Bronchial epithelial cell (primary cell): ENCODE results near the gene VDAC2. TPM values are rescaled to one million over a fixed set of nuclear protein-coding genes. Genes with fewer than 3 reads are reported as not detected.
A peak's percentile ranks its signal among the peaks of the same experiment; 100 is the strongest.

Experiments
- DNase-seq: peaks from one replicate; pipeline ENCODE4 v3.0.0-alpha.2; 2010; ENCODE audit warnings: low read depth
- FAIRE-seq: peaks from 2 replicates; lab custom pipeline; 2011; peaks lifted over from hg19 to GRCh38; lab: Jason Lieb, UNC
- H3K27me3 ChIP-seq: 2 replicates; pipeline ENCODE4 v1.5.1; 2011; ENCODE audit warnings: low read length; ENCODE audit not compliant: control insufficient read depth, insufficient read depth
- H3K36me3 ChIP-seq: 2 replicates; pipeline ENCODE4 v1.5.1; 2011; ENCODE audit warnings: low read length; ENCODE audit not compliant: control insufficient read depth, insufficient read depth
- H3K4me3 ChIP-seq: 2 replicates; pipeline ENCODE4 v1.5.1; 2011; ENCODE audit warnings: mild to moderate bottlenecking, low read depth, low read length, control low read depth
- CTCF ChIP-seq: IDR thresholded peaks from 2 replicates; pipeline ENCODE4 v1.5.1; 2011; ENCODE audit warnings: mild to moderate bottlenecking, moderate library complexity, low read length, control low read depth, inconsistent platforms; ENCODE audit not compliant: insufficient read depth, severe bottlenecking
- total RNA-seq: library from RNA; depleted of rRNA; stranded (reverse); fragments of >200 nt; gene quantifications from 2 replicates; pipeline ENCODE4 v1.2.1, GENCODE V29; 2014

VDAC2 gene
- total RNA-seq, 1 donor from 2014 or later: 270 TPM

GRCh38 chr10:75261813-75262705, 51.5 kb downstream of the VDAC2 start:
- FAIRE-seq: no peak
- no peak for TF ChIP-seq CTCF
- no peaks in the 10 kb centered on the region for H3K36me3 ChIP-seq
- H3K4me3 ChIP-seq: no peak overlapping the region
- no peak for DNase-seq
- H3K27me3 ChIP-seq: no peaks in the 10 kb centered on the region

- Histone ChIP-seq H3K27me3 (no peaks in the 10 kb centered on the region), H3K36me3 (no peaks in the 10 kb centered on the region), H3K4me3 (no peak overlapping the region)
- DNase-seq: no peak
- no peak for FAIRE-seq
- no peak for TF ChIP-seq CTCF
These were observed 53.2 kb downstream of the VDAC2 start for GRCh38 chr10:75263806-75264205.

- TF ChIP-seq CTCF: no peak
- DNase-seq: no peak
- Histone ChIP-seq H3K27me3 (no peaks in the 10 kb centered on the region), H3K36me3 (no peaks in the 10 kb centered on the region), H3K4me3 (no peak overlapping the region)
- no peak for FAIRE-seq
These were observed 55.3 kb downstream of the VDAC2 start for GRCh38 chr10:75265856-75266255.

- H3K36me3 ChIP-seq: no peaks in the 10 kb centered on the region
- no peak overlapping the region for H3K4me3 ChIP-seq
- TF ChIP-seq CTCF: no peak
- FAIRE-seq (no peak), DNase-seq (peak; percentile 20)
- no peaks in the 10 kb centered on the region for H3K27me3 ChIP-seq
These were observed 56.3 kb downstream of the VDAC2 start for GRCh38 chr10:75266945-75267344.

- no peaks in the 10 kb centered on the region for H3K36me3 ChIP-seq
- no peak overlapping the region for H3K4me3 ChIP-seq
- FAIRE-seq (no peak), DNase-seq (no peak)
- H3K27me3 ChIP-seq: no peaks in the 10 kb centered on the region
- no peak for TF ChIP-seq CTCF
These were observed 59.0 kb downstream of the VDAC2 start for GRCh38 chr10:75269605-75270004.

- Histone ChIP-seq H3K27me3 (no peaks in the 10 kb centered on the region), H3K4me3 (no peak overlapping the region), H3K36me3 (no peaks in the 10 kb centered on the region)
- DNase-seq (no peak), FAIRE-seq (no peak)
- no peak for TF ChIP-seq CTCF
These were observed 61.5 kb downstream of the VDAC2 start for GRCh38 chr10:75272094-75272493.
